Fibroblast of the aortic adventitia (primary cell): ENCODE measurements around the gene KLRF2. TPM values are rescaled to one million over a fixed set of nuclear protein-coding genes. Genes with fewer than 3 reads are reported as not detected.

ENCODE experiments used
- DNase-seq: peaks from one replicate; pipeline ENCODE4 v3.0.0-alpha.2; 2010; ENCODE audit warnings: low read depth
- H3K4me3 ChIP-seq: 2 replicates; pipeline ENCODE4 v1.5.1; 2011; ENCODE audit warnings: low read depth, mild to moderate bottlenecking, control low read depth, low read length, moderate library complexity
- total RNA-seq: library from RNA; depleted of rRNA; stranded (reverse); fragments of >200 nt; gene quantifications from 2 replicates; pipeline ENCODE4 v1.2.3, GENCODE V29; 2012; ENCODE audit warnings: low replicate concordance
- TF ChIP-seq, protein P1 (sequence below): IDR thresholded peaks from 2 replicates; pipeline ENCODE4 v1.5.1; 2011; ENCODE audit warnings: mild to moderate bottlenecking, low read length, control low read depth, inconsistent platforms; ENCODE audit not compliant: insufficient read depth

Gene KLRF2, protein sequence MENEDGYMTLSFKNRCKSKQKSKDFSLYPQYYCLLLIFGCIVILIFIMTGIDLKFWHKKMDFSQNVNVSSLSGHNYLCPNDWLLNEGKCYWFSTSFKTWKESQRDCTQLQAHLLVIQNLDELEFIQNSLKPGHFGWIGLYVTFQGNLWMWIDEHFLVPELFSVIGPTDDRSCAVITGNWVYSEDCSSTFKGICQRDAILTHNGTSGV
- total RNA-seq = not detected in 2 replicates

GRCh38 chr12:9881246-9881645 lies at the start of gene KLRF2:
Gene KLRF2, plus strand, starts transcription at chr12:9881489. Its CDS starts 107 bp downstream, at chr12:9881596.
- DNase-seq = no peak
- TF ChIP-seq, protein P1, sequence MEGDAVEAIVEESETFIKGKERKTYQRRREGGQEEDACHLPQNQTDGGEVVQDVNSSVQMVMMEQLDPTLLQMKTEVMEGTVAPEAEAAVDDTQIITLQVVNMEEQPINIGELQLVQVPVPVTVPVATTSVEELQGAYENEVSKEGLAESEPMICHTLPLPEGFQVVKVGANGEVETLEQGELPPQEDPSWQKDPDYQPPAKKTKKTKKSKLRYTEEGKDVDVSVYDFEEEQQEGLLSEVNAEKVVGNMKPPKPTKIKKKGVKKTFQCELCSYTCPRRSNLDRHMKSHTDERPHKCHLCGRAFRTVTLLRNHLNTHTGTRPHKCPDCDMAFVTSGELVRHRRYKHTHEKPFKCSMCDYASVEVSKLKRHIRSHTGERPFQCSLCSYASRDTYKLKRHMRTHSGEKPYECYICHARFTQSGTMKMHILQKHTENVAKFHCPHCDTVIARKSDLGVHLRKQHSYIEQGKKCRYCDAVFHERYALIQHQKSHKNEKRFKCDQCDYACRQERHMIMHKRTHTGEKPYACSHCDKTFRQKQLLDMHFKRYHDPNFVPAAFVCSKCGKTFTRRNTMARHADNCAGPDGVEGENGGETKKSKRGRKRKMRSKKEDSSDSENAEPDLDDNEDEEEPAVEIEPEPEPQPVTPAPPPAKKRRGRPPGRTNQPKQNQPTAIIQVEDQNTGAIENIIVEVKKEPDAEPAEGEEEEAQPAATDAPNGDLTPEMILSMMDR = no peak
- no peak within 1 kb of the TSS for H3K4me3 ChIP-seq

DNA sequence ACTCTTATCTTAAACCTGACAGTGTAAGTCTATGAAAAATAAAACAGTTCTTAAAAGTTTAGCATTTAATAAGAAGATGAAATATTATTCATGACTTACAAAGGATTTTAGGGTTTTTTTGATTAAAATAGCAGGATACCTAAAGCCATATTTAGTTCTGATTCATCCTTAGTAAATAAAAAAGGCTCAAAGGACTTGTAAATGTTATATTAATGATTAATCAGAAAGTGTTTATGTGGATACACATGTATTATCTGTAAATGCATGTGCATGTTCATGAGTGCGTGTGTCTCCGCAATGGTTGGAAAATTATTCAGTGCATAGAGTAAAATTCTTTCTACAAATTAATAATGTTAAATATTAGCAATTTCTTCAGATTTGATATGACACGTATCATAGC lies 49.6 kb upstream of the KLRF2 start:
- TF ChIP-seq, protein P1 = no peak
- no peak for DNase-seq
- no peak overlapping the region for H3K4me3 ChIP-seq

DNA sequence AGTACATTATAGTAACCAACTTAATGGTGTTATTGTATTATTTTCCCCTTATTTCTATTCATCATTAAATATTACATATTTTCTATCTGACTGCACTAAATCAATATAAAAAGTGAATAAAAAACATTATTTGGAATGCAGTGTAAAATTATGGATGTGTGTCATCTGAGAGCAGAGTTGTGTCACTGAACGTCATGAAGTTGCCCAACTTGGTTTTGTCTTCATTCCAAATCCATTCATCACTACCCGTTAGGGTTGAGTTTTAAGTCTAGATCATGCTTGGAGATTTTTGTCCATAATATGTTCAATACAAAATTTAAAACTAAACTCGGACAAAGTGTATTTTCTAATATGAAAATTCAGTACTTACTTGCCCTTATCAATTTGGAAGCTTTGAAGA lies 37.9 kb upstream of the KLRF2 start:
- TF ChIP-seq, protein P1 = no peak
- H3K4me3 ChIP-seq = no peak overlapping the region
- no peak for DNase-seq

GRCh38 chr12:9848899-9849298 lies 32.4 kb upstream of the KLRF2 start:
- H3K4me3 ChIP-seq = no peak overlapping the region
- TF ChIP-seq, protein P1 = no peak
- no peak for DNase-seq

GRCh38 chr12:9851050-9851449 lies 30.2 kb upstream of the KLRF2 start:
- no peak overlapping the region for H3K4me3 ChIP-seq
- TF ChIP-seq, protein P1 = no peak
- no peak for DNase-seq

- H3K4me3 ChIP-seq = no peak overlapping the region
- no peak for DNase-seq
- TF ChIP-seq, protein P1 = no peak
Measured at GRCh38 chr12:9851927-9852326, 29.4 kb upstream of the KLRF2 start.

DNA sequence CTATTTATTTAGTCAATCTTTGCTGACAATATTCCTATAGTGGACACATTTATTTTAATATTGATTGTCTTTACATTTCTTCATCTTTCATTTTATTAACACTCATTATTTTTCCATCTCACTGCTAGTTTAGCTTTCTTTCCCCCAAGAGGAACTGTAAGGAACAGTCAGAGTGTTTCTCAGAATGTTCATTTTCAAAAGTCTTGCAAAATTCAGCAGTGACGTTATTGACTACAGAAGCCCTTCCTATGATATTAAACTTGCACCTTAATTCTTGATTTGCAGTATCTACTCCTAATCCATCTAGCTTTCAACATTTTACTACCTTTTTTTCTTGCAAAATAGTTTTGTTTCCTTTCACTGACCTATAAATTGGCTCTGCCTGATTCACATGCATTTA lies 25.1 kb upstream of the KLRF2 start:
- TF ChIP-seq, protein P1 = no peak
- H3K4me3 ChIP-seq = no peak overlapping the region
- no peak for DNase-seq
